ENCODE measurements around the gene MSL3B.
"Not testable (repeated sequence)": the region's sequence is repeated elsewhere in the genome, so short reads cannot be mapped to it uniquely, and the experiment has no call there.

The MSL3B gene

GRCh38 chr2:233867993-233868532 lies at the start of gene MSL3B:
TSS of gene MSL3B (minus strand) at chr2:233868386.
- no peak for DNase-seq (ENCODE audit: low spot score)

GRCh38 chr2:233917116-233917515 lies 48.9 kb upstream of the MSL3B start, which contains the start of gene TRPM8:
TSS of gene TRPM8 (plus strand) at chr2:233917373. CDS start at chr2:233926538, 9,165 bp downstream.
- no peak for DNase-seq (ENCODE audit: low spot score)

GRCh38 chr2:233915128-233915527 lies 46.9 kb upstream of the MSL3B start:
- DNase-seq (ENCODE audit: low spot score) = no peak

- DNase-seq (ENCODE audit: low spot score) = no peak
These were observed 44.7 kb upstream of the MSL3B start for GRCh38 chr2:233912691-233913423.

- DNase-seq (ENCODE audit: low spot score) = no peak
These were observed 39.4 kb upstream of the MSL3B start for GRCh38 chr2:233907627-233908026.

- DNase-seq (ENCODE audit: low spot score) = no peak
These were observed 37.8 kb upstream of the MSL3B start for GRCh38 chr2:233905945-233906344.

- DNase-seq (ENCODE audit: low spot score) = no peak
These were observed 33.7 kb upstream of the MSL3B start for GRCh38 chr2:233901884-233902283.

- DNase-seq (ENCODE audit: low spot score) = no peak
These were observed 33.2 kb upstream of the MSL3B start for GRCh38 chr2:233901367-233901766.

- not testable (repeated sequence) for DNase-seq (ENCODE audit: low spot score)
These were observed 28.1 kb upstream of the MSL3B start for GRCh38 chr2:233896253-233896652.

- no peak for DNase-seq (ENCODE audit: low spot score)
These were observed 24.6 kb upstream of the MSL3B start for GRCh38 chr2:233892793-233893192.

GRCh38 chr2:233882353-233882752 lies 14.2 kb upstream of the MSL3B start:
- DNase-seq (ENCODE audit: low spot score) = no peak

GRCh38 chr2:233872125-233872524 lies 3.9 kb upstream of the MSL3B start:
- DNase-seq (ENCODE audit: low spot score) = not testable (repeated sequence)

GRCh38 chr2:233871432-233871831 lies 3.2 kb upstream of the MSL3B start:
- DNase-seq (ENCODE audit: low spot score) = no peak

- no peak for DNase-seq (ENCODE audit: low spot score)
These were observed 1.7 kb downstream of the MSL3B start for GRCh38 chr2:233866479-233866878.

- DNase-seq (ENCODE audit: low spot score) = no peak
These were observed 2.3 kb downstream of the MSL3B start for GRCh38 chr2:233865838-233866237.

GRCh38 chr2:233862261-233862768 lies 5.9 kb downstream of the MSL3B start:
- no peak for DNase-seq (ENCODE audit: low spot score)

- no peak for DNase-seq (ENCODE audit: low spot score)
These were observed 9.9 kb downstream of the MSL3B start for GRCh38 chr2:233858331-233858730.

- no peak for DNase-seq (ENCODE audit: low spot score)
These were observed 10.6 kb downstream of the MSL3B start for GRCh38 chr2:233857511-233858141.

GRCh38 chr2:233856184-233856583 lies 12.0 kb downstream of the MSL3B start:
- DNase-seq (ENCODE audit: low spot score) = no peak

- DNase-seq (ENCODE audit: low spot score) = no peak
These were observed 12.8 kb downstream of the MSL3B start for GRCh38 chr2:233855345-233855744.

GRCh38 chr2:233854241-233854981 lies 13.8 kb downstream of the MSL3B start, which contains the start of gene HJURP:
TSS of gene HJURP (minus strand) at chr2:233854535. CDS start at chr2:233854500, 35 bp downstream.
- DNase-seq (ENCODE audit: low spot score) = peak; percentile 92

- DNase-seq (ENCODE audit: low spot score) = no peak
These were observed 14.3 kb downstream of the MSL3B start for GRCh38 chr2:233853883-233854240.
